GM19023 (cell line): Measurements from ENCODE around the gene TM7SF2.

Source experiments
- ATAC-seq: cut with Tn5 transposase; IDR thresholded peaks from one replicate; pipeline ENCODE4 v1.9.1; 2021; ENCODE audit warnings: mild to moderate bottlenecking, moderate library complexity; ENCODE audit not compliant: unreplicated experiment

Gene TM7SF2

DNA sequence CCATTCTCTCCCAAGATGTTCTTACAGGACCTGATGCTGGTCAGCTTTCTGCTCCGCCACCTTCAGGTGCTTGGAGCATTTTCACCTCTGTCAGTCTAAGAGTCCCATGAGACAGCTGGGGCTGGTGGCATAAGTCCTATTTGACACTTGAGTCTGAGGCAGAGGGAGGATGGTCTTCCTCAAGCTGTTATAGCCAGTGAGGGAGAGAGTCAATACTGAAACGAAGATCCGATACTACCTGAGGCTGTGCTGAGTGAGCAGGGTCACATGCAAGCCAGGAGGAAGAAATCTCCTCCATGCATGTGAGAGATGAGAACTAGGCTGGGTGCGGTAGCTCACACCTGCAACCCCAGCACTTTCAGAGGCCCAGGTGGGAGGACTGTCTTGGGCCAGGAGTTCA is 22.1 kb upstream of the TM7SF2 start:
- no peak for ATAC-seq

DNA sequence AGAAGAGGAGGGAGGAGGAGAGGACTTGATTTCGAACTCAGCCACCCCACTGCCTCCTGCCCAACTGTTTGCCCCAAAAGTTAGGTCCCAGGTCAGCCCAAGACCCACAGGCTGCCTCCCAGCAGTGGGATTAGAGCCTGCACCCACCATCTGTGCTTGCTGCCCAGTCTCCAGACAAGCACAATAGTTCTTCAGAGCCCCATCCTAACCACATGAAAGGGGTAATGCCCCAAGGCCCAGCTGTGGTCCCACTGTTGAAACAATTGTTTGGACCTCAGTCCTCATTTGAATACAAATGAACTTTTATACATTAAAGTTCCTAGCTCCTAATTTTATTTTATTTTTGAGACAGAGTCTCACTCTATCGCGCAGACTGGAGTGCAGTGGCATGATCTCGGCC is 21.0 kb upstream of the TM7SF2 start:
- ATAC-seq, result no peak

- no peak for ATAC-seq
Measured at GRCh38 chr11:65095427-65095826, 16.2 kb upstream of the TM7SF2 start.

- peak; percentile 90 for ATAC-seq
Measured at GRCh38 chr11:65095974-65096806, 15.5 kb upstream of the TM7SF2 start, which contains the start of gene VPS51. VPS51 (plus strand) TSS chr11:65096214; CDS start chr11:65096251, 37 bp downstream.

GRCh38 chr11:65096926-65097325 is 14.7 kb upstream of the TM7SF2 start:
- no peak for ATAC-seq

DNA sequence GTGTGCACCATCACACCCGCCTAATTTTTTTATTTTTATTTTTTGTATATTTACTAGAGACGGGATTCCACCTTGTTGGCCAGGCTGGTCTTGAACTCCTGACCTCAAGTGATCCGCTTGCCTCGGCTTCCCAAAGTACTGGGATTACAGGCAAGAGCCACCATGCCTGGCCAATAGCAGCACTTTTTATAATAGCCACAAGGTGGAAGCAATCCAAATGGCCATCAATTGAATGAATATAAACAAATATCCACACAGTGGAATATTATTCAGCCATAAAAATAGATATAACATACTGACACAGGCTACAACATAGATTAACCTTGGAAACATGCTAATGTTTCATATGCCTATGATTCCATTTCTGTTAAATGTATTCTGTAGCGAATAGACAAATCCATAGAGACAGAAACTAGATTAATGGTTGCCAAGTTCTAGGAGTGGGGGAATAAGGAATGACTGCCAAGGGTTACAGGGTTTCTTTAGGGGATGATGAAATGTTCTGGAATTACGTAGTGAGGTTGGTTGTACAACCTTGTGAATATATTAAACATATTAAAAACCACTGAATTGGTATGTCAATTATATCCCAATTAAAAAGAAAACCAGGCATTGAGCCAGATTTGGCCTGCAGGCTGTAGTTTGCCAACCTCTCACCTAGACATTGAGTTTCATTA is 10.9 kb upstream of the TM7SF2 start:
- no peak for ATAC-seq

GRCh38 chr11:65102142-65103095 is 9.3 kb upstream of the TM7SF2 start:
- no peak for ATAC-seq

GRCh38 chr11:65103476-65103875 is 8.2 kb upstream of the TM7SF2 start:
- no peak for ATAC-seq

DNA sequence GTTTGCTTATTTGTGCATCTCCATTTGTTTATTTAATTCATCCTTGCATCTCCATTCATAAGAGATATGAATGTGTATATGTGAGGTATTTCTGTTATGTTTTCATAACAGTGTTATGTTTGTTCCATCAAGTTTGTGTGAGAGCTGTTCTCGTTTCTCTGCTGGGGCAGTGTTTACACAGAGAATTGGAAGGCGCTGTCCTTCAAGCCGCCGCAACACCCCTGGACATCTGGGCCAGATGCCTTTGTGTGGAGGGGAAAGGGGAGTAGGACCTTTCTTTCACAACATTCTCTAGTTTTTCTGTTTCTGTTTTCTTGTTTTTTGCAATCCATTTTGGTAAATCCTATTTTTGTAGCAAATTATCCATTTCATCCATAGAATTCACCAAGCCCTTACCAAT is 7.0 kb upstream of the TM7SF2 start:
- no peak for ATAC-seq

GRCh38 chr11:65107078-65107477 is 4.6 kb upstream of the TM7SF2 start:
- ATAC-seq, result no peak

DNA sequence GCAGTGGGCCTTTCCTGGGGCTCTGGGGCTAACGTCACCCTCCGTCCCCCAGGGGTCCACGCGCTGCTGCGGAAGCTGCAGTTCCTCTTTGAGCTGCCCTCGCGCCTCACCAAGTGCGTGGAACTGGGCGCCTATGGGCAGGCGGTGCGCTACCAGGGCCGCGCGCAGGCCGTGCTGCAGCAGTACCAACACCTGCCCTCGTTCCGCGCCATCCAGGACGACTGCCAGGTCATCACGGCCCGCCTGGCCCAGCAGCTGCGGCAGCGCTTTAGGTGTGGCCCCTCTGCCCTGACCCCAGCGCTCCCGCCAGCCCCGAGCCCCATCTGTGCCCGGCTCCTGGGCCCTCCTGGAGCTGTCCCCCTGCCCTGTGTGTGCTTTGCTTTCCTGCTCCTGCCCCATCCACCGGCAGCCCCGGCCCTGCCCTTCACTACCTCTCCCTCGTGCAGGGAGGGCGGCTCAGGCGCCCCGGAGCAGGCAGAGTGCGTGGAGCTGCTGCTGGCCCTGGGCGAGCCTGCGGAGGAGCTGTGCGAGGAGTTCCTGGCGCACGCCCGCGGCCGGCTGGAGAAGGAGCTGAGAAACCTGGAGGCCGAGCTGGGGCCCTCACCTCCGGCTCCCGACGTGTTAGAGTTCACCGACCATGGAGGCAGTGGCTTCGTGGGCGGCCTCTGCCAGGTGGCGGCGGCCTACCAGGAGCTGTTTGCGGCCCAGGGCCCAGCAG is 3.8 kb upstream of the TM7SF2 start:
- no peak for ATAC-seq

GRCh38 chr11:65108469-65109123 is 3.1 kb upstream of the TM7SF2 start:
- ATAC-seq, result no peak

- no peak for ATAC-seq
Measured at GRCh38 chr11:65109231-65110198, 2.2 kb upstream of the TM7SF2 start.

DNA sequence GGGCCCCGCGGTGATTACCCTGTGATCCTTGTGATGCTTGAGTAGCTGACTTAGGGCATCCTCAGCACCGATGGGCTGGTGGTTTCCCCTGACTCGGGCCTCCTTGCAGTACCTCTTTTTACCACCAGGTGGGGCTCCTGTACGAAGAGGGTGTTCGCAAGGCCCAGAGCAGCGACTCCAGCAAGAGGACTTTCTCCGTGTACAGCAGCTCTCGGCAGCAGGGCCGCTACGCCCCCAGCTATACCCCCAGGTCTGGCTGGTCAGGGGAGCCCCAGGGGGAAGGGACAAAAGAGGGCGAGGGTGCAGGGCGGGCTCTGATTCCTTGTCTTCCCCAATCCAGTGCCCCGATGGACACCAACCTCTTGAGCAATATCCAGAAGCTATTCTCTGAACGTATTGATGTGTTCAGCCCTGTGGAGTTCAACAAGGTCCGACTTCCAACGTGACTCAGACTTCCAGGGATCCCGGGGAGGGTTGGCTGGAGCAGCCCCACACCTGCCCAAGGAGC is 1.3 kb upstream of the TM7SF2 start:
- ATAC-seq, result no peak

GRCh38 chr11:65111159-65111743 is 421 bp upstream of the TM7SF2 start:
- ATAC-seq, result no peak

DNA sequence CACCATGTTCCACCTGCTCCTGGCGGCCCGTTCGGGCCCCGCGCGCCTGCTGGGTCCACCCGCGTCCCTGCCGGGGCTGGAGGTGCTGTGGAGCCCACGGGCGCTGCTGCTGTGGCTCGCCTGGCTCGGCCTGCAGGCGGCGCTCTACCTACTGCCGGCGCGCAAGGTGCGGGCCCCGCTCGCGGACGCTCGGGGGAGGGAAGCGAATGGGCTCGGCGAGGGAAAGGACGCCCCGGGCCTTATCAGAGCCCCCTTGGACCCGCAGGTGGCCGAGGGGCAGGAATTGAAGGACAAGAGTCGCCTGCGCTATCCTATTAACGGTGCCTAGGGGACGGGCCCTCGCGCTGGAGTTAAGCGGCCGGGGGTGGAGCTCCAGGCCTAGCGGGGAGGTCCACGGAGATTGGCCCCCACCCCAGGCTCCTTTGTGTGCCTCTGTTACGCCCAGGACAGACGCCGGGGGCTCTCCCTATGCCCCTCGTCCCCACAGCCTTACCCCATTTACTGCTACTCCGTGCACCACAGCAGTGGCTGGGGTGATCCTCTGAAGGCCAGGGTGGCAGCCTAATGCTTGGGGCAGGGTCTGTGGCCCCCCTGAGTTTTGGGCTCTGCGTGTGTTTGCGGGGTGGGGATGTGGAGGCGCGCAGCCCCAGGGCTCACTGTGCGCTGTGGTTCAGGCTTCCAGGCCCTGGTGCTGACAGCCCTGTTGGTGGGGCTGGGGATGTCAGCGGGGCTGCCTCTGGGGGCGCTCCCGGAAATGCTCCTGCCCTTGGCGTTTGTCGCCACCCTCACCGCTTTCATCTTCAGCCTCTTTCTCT is 1.1 kb downstream of the TM7SF2 start:
- peak; percentile 33 for ATAC-seq

GRCh38 chr11:65113361-65113756 is 1.7 kb downstream of the TM7SF2 start:
- no peak for ATAC-seq
